K562 (cell line): ENCODE measurements around the gene ST6GAL1. TPM values are rescaled to one million over a fixed set of nuclear protein-coding genes. Genes with fewer than 3 reads are reported as not detected.

Experiments used
- BACH1 ChIP-seq: fragments of 200-800 bp; sonication (Bioruptor generic); IDR thresholded peaks from 2 replicates; pipeline ENCODE4 v1.6.1; 2016; ENCODE audit warnings: missing genetic modification characterization, missing compliant biosample characterization
- CTBP1 ChIP-seq: fragments of 450-650 bp; IDR thresholded peaks from 2 replicates; pipeline ENCODE4 v1.6.1; 2016; ENCODE audit warnings: borderline replicate concordance
- EP400 ChIP-seq: fragments of 450-650 bp; IDR thresholded peaks from 2 replicates; pipeline ENCODE4 v1.6.1; 2017; ENCODE audit warnings: antibody characterized with exemption, mild to moderate bottlenecking, moderate library complexity
- FOSL1 ChIP-seq: fragments of 200-800 bp; sonication (Bioruptor generic); conservative IDR thresholded peaks from 2 replicates; pipeline ENCODE4 v1.6.1; 2016; ENCODE audit warnings: missing genetic modification characterization, missing compliant biosample characterization
- HDAC3 ChIP-seq: fragments of 450-650 bp; IDR thresholded peaks from 2 replicates; pipeline ENCODE4 v1.6.1; 2018; ENCODE audit warnings: borderline replicate concordance, mild to moderate bottlenecking, moderate library complexity; ENCODE audit not compliant: partially characterized antibody
- HMG20B ChIP-seq: fragments of 250-450 bp; sonication (Bioruptor Pico); IDR thresholded peaks from 2 replicates; pipeline ENCODE4 v1.5.0; 2021; ENCODE audit warnings: mild to moderate bottlenecking
- HNRNPH1 ChIP-seq: fragments of 200-400 bp; formaldehyde crosslinking; optimal IDR thresholded peaks from 2 replicates; pipeline ENCODE3; 2017; ENCODE audit warnings: low read depth, mild to moderate bottlenecking, low read length, moderate library complexity
- HNRNPUL1 ChIP-seq: fragments of 200-400 bp; formaldehyde crosslinking; IDR thresholded peaks from 2 replicates; pipeline ENCODE4 v1.6.1; 2017; ENCODE audit warnings: low read length
- MEF2A ChIP-seq: IDR thresholded peaks from 2 replicates; pipeline ENCODE4 v1.6.1; 2011; ENCODE audit warnings: low read depth, mild to moderate bottlenecking, low read length, moderate library complexity; ENCODE audit not compliant: control insufficient read depth
- MTA2 ChIP-seq: fragments of 450-650 bp; IDR thresholded peaks from 2 replicates; pipeline ENCODE4 v1.6.1; 2016; ENCODE audit warnings: low read depth
- NCOA1 ChIP-seq: fragments of 450-650 bp; IDR thresholded peaks from 2 replicates; pipeline ENCODE4 v1.6.1; 2016; ENCODE audit warnings: low read depth
- RBM14 ChIP-seq: fragments of 200-400 bp; formaldehyde crosslinking; IDR thresholded peaks from 2 replicates; pipeline ENCODE4 v1.6.1; 2018; ENCODE audit warnings: low read depth, mild to moderate bottlenecking, low read length, moderate library complexity, borderline replicate concordance; ENCODE audit not compliant: insufficient read depth
- SMC3 ChIP-seq: conservative IDR thresholded peaks from 2 replicates; pipeline ENCODE4 v1.6.1; 2011; ENCODE audit warnings: low read depth, low read length, improper control_type of control experiment; ENCODE audit not compliant: insufficient read depth
- TAF9B ChIP-seq: fragments of 450-650 bp; IDR thresholded peaks from 2 replicates; pipeline ENCODE4 v1.6.1; 2018; ENCODE audit warnings: mild to moderate bottlenecking; ENCODE audit not compliant: partially characterized antibody
- ZNF124 ChIP-seq: sonication (generic); formaldehyde crosslinking; IDR thresholded peaks from 2 replicates; pipeline ENCODE4 v1.8.1; 2022; ENCODE audit warnings: missing genetic modification reagents
- ZNF174 ChIP-seq: fragments of 250-450 bp; sonication (Bioruptor Pico); IDR thresholded peaks from 2 replicates; pipeline ENCODE4 v1.4.0; 2020; ENCODE audit warnings: mild to moderate bottlenecking
- ZNF311 ChIP-seq: fragments of 250-450 bp; sonication (Bioruptor Pico); IDR thresholded peaks from 2 replicates; pipeline ENCODE4 v1.4.0; 2020; ENCODE audit warnings: mild to moderate bottlenecking, moderate library complexity
- polyA plus RNA-seq, 8 experiments: library from polyadenylated mRNA; depleted of rRNA in 4 of 8; stranded (reverse) in 5 of 8; unstranded in 3 of 8; fragments of >200 nt; fragmentation: Nextera tagmentation in 2 of 8; fragmentation: Illumina TruSeq in 1 of 8; extraction: Ambion mirVana in 2 of 8; extraction: Trizol in 1 of 8; gene quantifications; 2 replicates each; pipeline versions ENCODE4 v1.2.1 to v1.2.3, GENCODE V29; 2011 to 2014; ENCODE audit warnings: inconsistent platforms in 1 of 8, missing spikeins in 1 of 8
- total RNA-seq, 7 experiments: library from RNA; depleted of rRNA in 6 of 7; stranded (reverse); fragments of >200 nt in 6 of 7; fragmentation: Illumina TruSeq in 2 of 7; extraction: Trizol in 2 of 7; gene quantifications; 2 replicates each; pipeline versions ENCODE4 v1.2.1 to v1.2.3, GENCODE V29; 2011 to 2021; ENCODE audit warnings: low replicate concordance in 1 of 7
- TF ChIP-seq, protein P1 (sequence below), 3 experiments: fragments of 200-800 bp in 1 of 3; sonication (Bioruptor generic) in 1 of 3; sonication (generic) in 1 of 3; formaldehyde crosslinking in 1 of 3; IDR thresholded peaks; 2 replicates each; pipeline versions ENCODE4 v1.6.1 to v1.8.0; 2016 to 2022; ENCODE audit warnings: mild to moderate bottlenecking in 2 of 3, missing compliant biosample characterization in 2 of 3, missing genetic modification characterization in 2 of 3, missing genetic modification reagents in 1 of 3
- TF ChIP-seq, protein P2 (sequence below), 2 experiments: fragments of 250-450 bp in 1 of 2; fragments of 450-650 bp in 1 of 2; sonication (Bioruptor Pico) in 1 of 2; IDR thresholded peaks; 2 replicates each; pipeline versions ENCODE4 v1.6.1 to v1.8.0; 2016 to 2021; ENCODE audit warnings: mild to moderate bottlenecking in 2 of 2, moderate library complexity in 2 of 2, missing compliant biosample characterization in 1 of 2, missing genetic modification characterization in 1 of 2
- TF ChIP-seq, protein P3 (sequence below): fragments of 250-450 bp; sonication (Bioruptor Pico); IDR thresholded peaks from 2 replicates; pipeline ENCODE4 v1.8.0; 2022; ENCODE audit warnings: moderate library complexity, mild to moderate bottlenecking, inconsistent platforms
- TF ChIP-seq, protein P4 (sequence below): sonication (generic); formaldehyde crosslinking; IDR thresholded peaks from 2 replicates; pipeline ENCODE4 v1.8.1; 2022; ENCODE audit warnings: missing genetic modification reagents

The ST6GAL1 gene
- total and polyA plus RNA-seq, 9 of the 15 experiments (the other 6 are each of a cell fraction or from before 2014, with no cell fraction given), result 31.9 to 145 (median 71.0) TPM

DNA sequence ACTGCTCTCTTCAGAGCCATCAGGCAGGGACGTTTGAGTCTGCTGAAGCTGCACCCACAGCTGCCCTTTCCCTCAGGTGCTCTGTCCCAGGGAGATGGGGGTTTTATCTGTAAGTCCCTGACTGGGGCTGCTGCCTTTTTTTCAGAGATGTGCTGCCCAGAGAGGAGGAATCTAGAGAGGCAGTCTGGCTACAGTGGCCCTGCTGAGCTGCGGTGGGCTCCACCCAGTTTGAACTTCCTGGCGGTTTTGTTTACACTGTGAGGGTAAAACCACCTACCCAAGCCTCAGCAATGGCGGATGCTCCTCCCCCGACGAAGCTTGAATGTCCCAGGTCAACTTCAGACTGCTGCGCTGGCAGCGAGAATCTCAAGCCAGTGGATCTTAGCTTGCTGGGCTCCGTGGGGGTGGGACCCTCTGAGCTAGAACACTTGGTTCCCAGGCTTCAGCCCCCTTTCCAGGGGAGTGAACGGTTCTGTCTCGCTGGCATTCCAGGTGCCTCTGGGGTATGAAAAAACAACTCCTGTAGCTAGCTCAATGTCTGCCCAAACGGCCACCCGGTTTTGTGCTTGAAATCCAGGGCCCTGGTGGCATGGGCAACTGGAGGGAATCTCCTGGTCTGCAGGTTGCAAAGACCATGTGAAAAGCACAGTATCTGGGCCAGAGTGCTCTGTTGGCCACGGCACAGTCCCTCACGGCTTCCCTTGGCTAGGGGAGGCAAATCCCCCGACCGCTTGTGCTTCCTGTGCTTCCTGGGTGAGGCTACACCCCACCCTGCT is 21.1 kb upstream of the ST6GAL1 start (continued):
- TF ChIP-seq RBM14 (no peak), HNRNPUL1 (no peak), SMC3 (no peak), EP400 (0 out of 2 replicates have a peak, but pooled peaks have one; percentile 19), ZNF174 (CRISPR knock-in tag) (no peak), HMG20B (CRISPR knock-in tag) (no peak), FOSL1 (tag) (no peak), NCOA1 (peak; percentile 13; the same call in 1 of the 2 replicates), ZNF311 (no peak), HDAC3 (no peak), CTBP1 (peak; percentile 22; the same call in 1 of the 2 replicates), MEF2A (no peak), MTA2 (no peak), HNRNPH1 (no peak), TAF9B (peak; percentile 35), ZNF124 (CRISPR knock-in tag) (no peak), BACH1 (no peak)
- TF ChIP-seq, protein P1, sequence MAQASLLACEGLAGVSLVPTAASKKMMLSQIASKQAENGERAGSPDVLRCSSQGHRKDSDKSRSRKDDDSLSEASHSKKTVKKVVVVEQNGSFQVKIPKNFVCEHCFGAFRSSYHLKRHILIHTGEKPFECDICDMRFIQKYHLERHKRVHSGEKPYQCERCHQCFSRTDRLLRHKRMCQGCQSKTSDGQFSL (CRISPR knock-in tag; IDR thresholded peaks at IDR 0.05), result no peak
- TF ChIP-seq, protein P1 (tag; IDR thresholded peaks at IDR 0.05), result peak in 1 of 2 experiments; percentile 65; a peak in 1 of 4 replicates
- TF ChIP-seq, protein P2, sequence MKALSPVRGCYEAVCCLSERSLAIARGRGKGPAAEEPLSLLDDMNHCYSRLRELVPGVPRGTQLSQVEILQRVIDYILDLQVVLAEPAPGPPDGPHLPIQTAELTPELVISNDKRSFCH (CRISPR knock-in tag; IDR thresholded peaks at IDR 0.05), result no peak
- TF ChIP-seq, protein P2 (tag; IDR thresholded peaks at IDR 0.05), result peak; percentile 50; the same call in 1 of the 2 replicates
- TF ChIP-seq, protein P3, sequence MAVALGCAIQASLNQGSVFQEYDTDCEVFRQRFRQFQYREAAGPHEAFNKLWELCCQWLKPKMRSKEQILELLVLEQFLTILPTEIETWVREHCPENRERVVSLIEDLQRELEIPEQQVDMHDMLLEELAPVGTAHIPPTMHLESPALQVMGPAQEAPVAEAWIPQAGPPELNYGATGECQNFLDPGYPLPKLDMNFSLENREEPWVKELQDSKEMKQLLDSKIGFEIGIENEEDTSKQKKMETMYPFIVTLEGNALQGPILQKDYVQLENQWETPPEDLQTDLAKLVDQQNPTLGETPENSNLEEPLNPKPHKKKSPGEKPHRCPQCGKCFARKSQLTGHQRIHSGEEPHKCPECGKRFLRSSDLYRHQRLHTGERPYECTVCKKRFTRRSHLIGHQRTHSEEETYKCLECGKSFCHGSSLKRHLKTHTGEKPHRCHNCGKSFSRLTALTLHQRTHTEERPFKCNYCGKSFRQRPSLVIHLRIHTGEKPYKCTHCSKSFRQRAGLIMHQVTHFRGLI (CRISPR knock-in tag), result no peak
- TF ChIP-seq, protein P4, sequence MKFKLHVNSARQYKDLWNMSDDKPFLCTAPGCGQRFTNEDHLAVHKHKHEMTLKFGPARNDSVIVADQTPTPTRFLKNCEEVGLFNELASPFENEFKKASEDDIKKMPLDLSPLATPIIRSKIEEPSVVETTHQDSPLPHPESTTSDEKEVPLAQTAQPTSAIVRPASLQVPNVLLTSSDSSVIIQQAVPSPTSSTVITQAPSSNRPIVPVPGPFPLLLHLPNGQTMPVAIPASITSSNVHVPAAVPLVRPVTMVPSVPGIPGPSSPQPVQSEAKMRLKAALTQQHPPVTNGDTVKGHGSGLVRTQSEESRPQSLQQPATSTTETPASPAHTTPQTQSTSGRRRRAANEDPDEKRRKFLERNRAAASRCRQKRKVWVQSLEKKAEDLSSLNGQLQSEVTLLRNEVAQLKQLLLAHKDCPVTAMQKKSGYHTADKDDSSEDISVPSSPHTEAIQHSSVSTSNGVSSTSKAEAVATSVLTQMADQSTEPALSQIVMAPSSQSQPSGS (CRISPR knock-in tag), result no peak
